HCT116 (cell line): ENCODE results near the gene MPP2. TPM values are rescaled to one million over a fixed set of nuclear protein-coding genes. Genes with fewer than 3 reads are reported as not detected.

Experiments used
- ATAC-seq: fragments of 200-7000 bp; cut with Tn5 transposase; 2 replicates; pipeline ENCODE4 v1.9.1; 2020; ENCODE audit warnings: mild to moderate bottlenecking, moderate library complexity
- BruUV-seq: library from RNA; stranded (reverse); fragments of 400-500 nt; replicated peaks from 2 replicates; lab custom pipeline; 2021; lab: Mats Ljungman, UMichigan
- CTCF ChIA-PET: fragments of 300-600 bp; sonication (Branson Sonifier 250); formaldehyde crosslinking; loops from one replicate; lab custom pipeline; 2021; ENCODE audit warnings: antibody characterized with exemption; lab: Charles Lee
- POLR2A ChIA-PET: fragments of 300-600, 350-600 bp; sonication (Branson Sonifier 250); formaldehyde crosslinking; loops from one replicate; lab custom pipeline; 2021; ENCODE audit warnings: antibody characterized with exemption; lab: Charles Lee
- RAD21 ChIA-PET, 2 experiments: fragments of 300-600 bp; sonication (Branson Sonifier 250); formaldehyde crosslinking; loops; one replicate each; lab custom pipeline; 2023; ENCODE audit warnings: low total read pairs in 2 of 2; ENCODE audit not compliant: uncharacterized antibody in 2 of 2, unreplicated experiment in 2 of 2, low non-redundant PET in 1 of 2; lab: Charles Lee
- DNase-seq: peaks from one replicate; pipeline ENCODE4 v3.0.0-alpha.2; 2010; ENCODE audit warnings: low read depth, low spot score
- H2AFZ ChIP-seq: fragments of 200-600 bp; shearing (Covaris generic), sonication (generic); 2 replicates; pipeline ENCODE4 v1.6.1; 2017; ENCODE audit warnings: low read depth, mixed run types, mixed read lengths, antibody characterized with exemption, low read length; ENCODE audit not compliant: poor library complexity, severe bottlenecking
- H3K27ac ChIP-seq: 2 replicates; pipeline ENCODE4 v1.5.1; 2012; ENCODE audit warnings: low read depth, low read length
- H3K27me3 ChIP-seq: fragments of 200-600 bp; sonication (generic); 2 replicates; pipeline ENCODE4 v1.6.1; 2016; ENCODE audit warnings: mixed run types, low read length, mixed read lengths; ENCODE audit not compliant: insufficient read depth
- H3K36me3 ChIP-seq, 2 experiments: fragments of 200-500 bp in 1 of 2; fragments of 200-600 bp in 1 of 2; sonication (Bioruptor generic) in 1 of 2; sonication (generic) in 1 of 2; 2 replicates each; pipeline versions ENCODE4 v1.5.1 to v1.6.1; 2014 to 2016; ENCODE audit warnings: low read length in 2 of 2, inconsistent platforms in 1 of 2, mixed read lengths in 1 of 2, mixed run types in 1 of 2; ENCODE audit not compliant: insufficient read depth in 2 of 2, control insufficient read depth in 1 of 2
- H3K4me1 ChIP-seq, 2 experiments: fragments of 200-600 bp in 1 of 2; sonication (generic) in 1 of 2; 2 replicates each; pipeline versions ENCODE4 v1.5.1 to v1.6.1; 2012 to 2017; ENCODE audit warnings: low read length in 2 of 2, inconsistent platforms in 1 of 2, mild to moderate bottlenecking in 1 of 2, mixed read lengths in 1 of 2, mixed run types in 1 of 2, moderate library complexity in 1 of 2; ENCODE audit not compliant: insufficient read depth in 2 of 2, control insufficient read depth in 1 of 2
- H3K4me2 ChIP-seq: fragments of 200-600 bp; sonication (generic); 2 replicates; pipeline ENCODE4 v1.6.1; 2017; ENCODE audit warnings: mixed run types, low read length, mixed read lengths
- H3K4me3 ChIP-seq, 2 experiments: fragments of 200-600 bp in 1 of 2; sonication (generic) in 1 of 2; replicated peaks in 1 of 2; 2 replicates each; pipeline ENCODE4 v1.5.1; 2011 to 2016; ENCODE audit warnings: low read length in 2 of 2, control low read depth in 1 of 2, low read depth in 1 of 2, mild to moderate bottlenecking in 1 of 2, mixed read lengths in 1 of 2, mixed run types in 1 of 2
- H3K79me2 ChIP-seq: fragments of 200-600 bp; sonication (generic); 2 replicates; pipeline ENCODE4 v1.6.1; 2017; ENCODE audit warnings: mild to moderate bottlenecking, mixed run types, low read length, moderate library complexity, mixed read lengths; ENCODE audit not compliant: insufficient read depth
- H3K9ac ChIP-seq: fragments of 200-600 bp; sonication (generic); 2 replicates; pipeline ENCODE4 v1.6.1; 2016; ENCODE audit warnings: low read length, mixed read lengths
- H3K9me2 ChIP-seq: fragments of 200-600 bp; sonication (generic), shearing (Covaris generic); 2 replicates; pipeline ENCODE4 v1.6.1; 2017; ENCODE audit warnings: mixed run types, mild to moderate bottlenecking, moderate library complexity; ENCODE audit not compliant: insufficient read depth
- H3K9me3 ChIP-seq, 2 experiments: fragments of 200-500 bp in 1 of 2; fragments of 200-600 bp in 1 of 2; sonication (Bioruptor generic) in 1 of 2; sonication (generic) in 1 of 2; 2 replicates each; pipeline ENCODE4 v1.6.1; 2014 to 2017; ENCODE audit warnings: low read length in 2 of 2, mixed read lengths in 2 of 2, inconsistent platforms in 1 of 2, low read depth in 1 of 2, mild to moderate bottlenecking in 1 of 2, mixed run types in 1 of 2, moderate library complexity in 1 of 2; ENCODE audit not compliant: control insufficient read depth in 1 of 2, insufficient read depth in 1 of 2
- H4K20me1 ChIP-seq: fragments of 200-600 bp; sonication (generic), shearing (Covaris generic); 2 replicates; pipeline ENCODE4 v1.6.1; 2017; ENCODE audit warnings: mixed run types, mild to moderate bottlenecking, moderate library complexity; ENCODE audit not compliant: insufficient read depth
- CBX3 ChIP-seq: IDR thresholded peaks from 2 replicates; pipeline ENCODE4 v1.6.1; 2012; ENCODE audit warnings: low read depth
- CEBPB ChIP-seq: IDR thresholded peaks from 2 replicates; pipeline ENCODE4 v1.6.1; 2012; ENCODE audit warnings: low read depth
- EGR1 ChIP-seq: IDR thresholded peaks from 2 replicates; pipeline ENCODE4 v1.6.1; 2012; ENCODE audit warnings: low read depth
- ELF1 ChIP-seq: IDR thresholded peaks from 2 replicates; pipeline ENCODE4 v1.6.1; 2012; ENCODE audit warnings: low read depth, borderline replicate concordance
- EZH2 ChIP-seq: fragments of 200-600 bp; sonication (generic); IDR thresholded peaks from 2 replicates; pipeline ENCODE4 v1.6.1; 2017; ENCODE audit warnings: antibody characterized with exemption, mixed run types
- EZH2phosphoT487 ChIP-seq: fragments of 200-600 bp; IDR thresholded peaks from 2 replicates; pipeline ENCODE4 v1.6.1; 2018; ENCODE audit warnings: antibody characterized with exemption, borderline replicate concordance
- FOSL1 ChIP-seq: IDR thresholded peaks from 2 replicates; pipeline ENCODE4 v1.6.1; 2012; ENCODE audit warnings: low read depth
- POLR2A ChIP-seq: IDR thresholded peaks from 2 replicates; pipeline ENCODE4 v1.7.0; 2011; ENCODE audit warnings: borderline replicate concordance; ENCODE audit not compliant: insufficient read depth, insufficient read length; ENCODE audit errors: extremely low read depth
- POLR2AphosphoS5 ChIP-seq: IDR thresholded peaks from 2 replicates; pipeline ENCODE4 v1.6.1; 2011; ENCODE audit warnings: mild to moderate bottlenecking, low read depth, low read length, moderate library complexity
- RAD21 ChIP-seq: IDR thresholded peaks from 2 replicates; pipeline ENCODE4 v1.6.1; 2012; ENCODE audit warnings: low read depth, mild to moderate bottlenecking
- SIN3A ChIP-seq: IDR thresholded peaks from 2 replicates; pipeline ENCODE4 v1.6.1; 2012; ENCODE audit warnings: low read depth
- SP1 ChIP-seq: IDR thresholded peaks from 2 replicates; pipeline ENCODE4 v1.6.1; 2012; ENCODE audit warnings: low read depth
- SRF ChIP-seq: IDR thresholded peaks from 2 replicates; pipeline ENCODE4 v1.6.1; 2012; ENCODE audit warnings: low read depth
- TCF7L2 ChIP-seq: IDR thresholded peaks from 2 replicates; pipeline ENCODE4 v1.7.0; 2011; ENCODE audit warnings: borderline replicate concordance, inconsistent platforms; ENCODE audit not compliant: insufficient read depth, insufficient read length; ENCODE audit errors: extremely low read depth
- YY1 ChIP-seq: IDR thresholded peaks from 2 replicates; pipeline ENCODE4 v1.6.1; 2011; ENCODE audit warnings: low read length, low read depth, moderate library complexity, mild to moderate bottlenecking; ENCODE audit not compliant: insufficient replicate concordance; ENCODE audit errors: extremely low read depth
- ZFX ChIP-seq: fragments of 450-650 bp; IDR thresholded peaks from 2 replicates; pipeline ENCODE4 v1.6.1; 2017
- ZNF274 ChIP-seq: fragments of 200-500 bp; sonication (Bioruptor generic); IDR thresholded peaks from 2 replicates; pipeline ENCODE4 v1.6.1; 2014; ENCODE audit warnings: mild to moderate bottlenecking, low read depth, low read length, inconsistent platforms
- intact Hi-C: fragments of 100-400 bp; cut with micrococcal nuclease; formaldehyde crosslinking; loops from 2 replicates; pipeline ENCODE4 v1.10.0; 2022
- total RNA-seq: library from RNA; stranded (reverse); gene quantifications from one replicate; pipeline ENCODE4 v1.2.1, GENCODE V29; 2021; ENCODE audit not compliant: unreplicated experiment
- TF ChIP-seq, protein P1 (sequence below): IDR thresholded peaks from 2 replicates; pipeline ENCODE4 v1.6.1; 2012
- TF ChIP-seq, protein P2 (sequence below), 3 experiments: fragments of 200-600 bp in 1 of 3; sonication (generic) in 1 of 3; IDR thresholded peaks in 2 of 3; conservative IDR thresholded peaks in 1 of 3; 2 replicates each; pipeline ENCODE4 v1.5.1; 2012 to 2017; ENCODE audit warnings: low read depth in 2 of 3, low read length in 2 of 3, antibody characterized with exemption in 1 of 3, borderline replicate concordance in 1 of 3, control low read depth in 1 of 3, mild to moderate bottlenecking in 1 of 3, mixed read lengths in 1 of 3, mixed run types in 1 of 3, moderate library complexity in 1 of 3; ENCODE audit not compliant: insufficient read depth in 1 of 3
- TF ChIP-seq, protein P3 (sequence below): IDR thresholded peaks from 2 replicates; pipeline ENCODE4 v1.6.1; 2012

Gene MPP2
- total RNA-seq, 1 experiment from 2014 or later, result 16.4 TPM

DNA sequence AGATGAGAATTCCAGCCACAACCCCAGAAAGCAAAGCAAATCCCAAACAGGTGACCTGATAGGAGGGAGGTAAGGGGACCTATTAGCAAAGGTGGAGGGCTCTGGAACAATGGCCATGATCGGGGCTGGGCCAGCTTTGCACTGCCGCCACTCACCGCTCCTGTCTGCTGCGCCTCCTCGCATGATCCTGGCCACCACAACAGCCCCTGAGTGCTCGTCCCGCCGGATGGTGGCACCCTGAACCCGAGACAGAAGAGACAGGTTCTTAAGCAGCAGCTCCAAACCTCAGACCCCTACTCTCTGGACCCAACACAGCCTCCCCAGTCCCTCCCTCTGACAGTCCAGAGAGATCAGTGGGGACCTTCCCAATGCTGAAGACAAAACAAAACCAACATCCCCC, 79.7 kb downstream of the MPP2 start:
- ATAC-seq, result no peak
- DNase-seq, result no peak
- TF ChIP-seq SIN3A (no peak), EGR1 (no peak), RAD21 (no peak), POLR2A (no peak), POLR2AphosphoS5 (no peak), ZFX (no peak), CBX3 (no peak), EZH2phosphoT487 (no peak), TCF7L2 (no peak), YY1 (no peak), FOSL1 (no peak), CEBPB (no peak), SP1 (no peak), ZNF274 (no peak), EZH2 (no peak), ELF1 (no peak), SRF (no peak)
- TF ChIP-seq, protein P1, sequence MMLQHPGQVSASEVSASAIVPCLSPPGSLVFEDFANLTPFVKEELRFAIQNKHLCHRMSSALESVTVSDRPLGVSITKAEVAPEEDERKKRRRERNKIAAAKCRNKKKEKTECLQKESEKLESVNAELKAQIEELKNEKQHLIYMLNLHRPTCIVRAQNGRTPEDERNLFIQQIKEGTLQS, result no peak
- TF ChIP-seq, protein P2, sequence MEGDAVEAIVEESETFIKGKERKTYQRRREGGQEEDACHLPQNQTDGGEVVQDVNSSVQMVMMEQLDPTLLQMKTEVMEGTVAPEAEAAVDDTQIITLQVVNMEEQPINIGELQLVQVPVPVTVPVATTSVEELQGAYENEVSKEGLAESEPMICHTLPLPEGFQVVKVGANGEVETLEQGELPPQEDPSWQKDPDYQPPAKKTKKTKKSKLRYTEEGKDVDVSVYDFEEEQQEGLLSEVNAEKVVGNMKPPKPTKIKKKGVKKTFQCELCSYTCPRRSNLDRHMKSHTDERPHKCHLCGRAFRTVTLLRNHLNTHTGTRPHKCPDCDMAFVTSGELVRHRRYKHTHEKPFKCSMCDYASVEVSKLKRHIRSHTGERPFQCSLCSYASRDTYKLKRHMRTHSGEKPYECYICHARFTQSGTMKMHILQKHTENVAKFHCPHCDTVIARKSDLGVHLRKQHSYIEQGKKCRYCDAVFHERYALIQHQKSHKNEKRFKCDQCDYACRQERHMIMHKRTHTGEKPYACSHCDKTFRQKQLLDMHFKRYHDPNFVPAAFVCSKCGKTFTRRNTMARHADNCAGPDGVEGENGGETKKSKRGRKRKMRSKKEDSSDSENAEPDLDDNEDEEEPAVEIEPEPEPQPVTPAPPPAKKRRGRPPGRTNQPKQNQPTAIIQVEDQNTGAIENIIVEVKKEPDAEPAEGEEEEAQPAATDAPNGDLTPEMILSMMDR (IDR thresholded peaks at IDR 0.05 in 2 of 3, conservative IDR thresholded peaks at IDR 0.05 in 1 of 3; ENCODE audit: borderline replicate concordance in 1 of 3, insufficient read depth in 1 of 3, low read depth in 2 of 3, low read length in 2 of 3), result no peak
- TF ChIP-seq, protein P3, sequence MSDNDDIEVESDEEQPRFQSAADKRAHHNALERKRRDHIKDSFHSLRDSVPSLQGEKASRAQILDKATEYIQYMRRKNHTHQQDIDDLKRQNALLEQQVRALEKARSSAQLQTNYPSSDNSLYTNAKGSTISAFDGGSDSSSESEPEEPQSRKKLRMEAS, result no peak
- no TSS peak for BruUV-seq
- Histone ChIP-seq H3K27me3 (no peaks in the 10 kb centered on the region), H3K9me2 (no peaks in the 10 kb centered on the region), H2AFZ (no peak overlapping the region), H3K9me3 (no peaks in the 10 kb centered on the region), H3K4me2 (no peak overlapping the region), H3K36me3 (peaks cover 2 to 37% of the 10 kb centered on the region in 2 experiments; a peak in 3 of 4 replicates), H4K20me1 (no peaks in the 10 kb centered on the region), H3K9ac (no peak overlapping the region), H3K79me2 (peaks cover 10% of the 10 kb centered on the region), H3K27ac (no peak overlapping the region), H3K4me3 (no peak overlapping the region), H3K4me1 (peaks cover 5 to 12% of the 10 kb centered on the region in 2 experiments; a peak in 3 of 4 replicates)
- intact Hi-C loops, result no loop called here
- ChIA-PET CTCF (no interaction called here), POLR2A (no interaction called here), RAD21 (no interaction called here)
